Activated CD4-positive, CD25-positive, alpha-beta regulatory T cell treated with anti-CD3 and anti-CD28 coated beads, Interleukin-2, amount 50 U/mL, for 72 hours (primary cell): ENCODE measurements around the gene ATP5IF1.

Source experiments
- DNase-seq: peaks from one replicate; pipeline ENCODE4 v3.0.0; 2021

Gene ATP5IF1

DNA sequence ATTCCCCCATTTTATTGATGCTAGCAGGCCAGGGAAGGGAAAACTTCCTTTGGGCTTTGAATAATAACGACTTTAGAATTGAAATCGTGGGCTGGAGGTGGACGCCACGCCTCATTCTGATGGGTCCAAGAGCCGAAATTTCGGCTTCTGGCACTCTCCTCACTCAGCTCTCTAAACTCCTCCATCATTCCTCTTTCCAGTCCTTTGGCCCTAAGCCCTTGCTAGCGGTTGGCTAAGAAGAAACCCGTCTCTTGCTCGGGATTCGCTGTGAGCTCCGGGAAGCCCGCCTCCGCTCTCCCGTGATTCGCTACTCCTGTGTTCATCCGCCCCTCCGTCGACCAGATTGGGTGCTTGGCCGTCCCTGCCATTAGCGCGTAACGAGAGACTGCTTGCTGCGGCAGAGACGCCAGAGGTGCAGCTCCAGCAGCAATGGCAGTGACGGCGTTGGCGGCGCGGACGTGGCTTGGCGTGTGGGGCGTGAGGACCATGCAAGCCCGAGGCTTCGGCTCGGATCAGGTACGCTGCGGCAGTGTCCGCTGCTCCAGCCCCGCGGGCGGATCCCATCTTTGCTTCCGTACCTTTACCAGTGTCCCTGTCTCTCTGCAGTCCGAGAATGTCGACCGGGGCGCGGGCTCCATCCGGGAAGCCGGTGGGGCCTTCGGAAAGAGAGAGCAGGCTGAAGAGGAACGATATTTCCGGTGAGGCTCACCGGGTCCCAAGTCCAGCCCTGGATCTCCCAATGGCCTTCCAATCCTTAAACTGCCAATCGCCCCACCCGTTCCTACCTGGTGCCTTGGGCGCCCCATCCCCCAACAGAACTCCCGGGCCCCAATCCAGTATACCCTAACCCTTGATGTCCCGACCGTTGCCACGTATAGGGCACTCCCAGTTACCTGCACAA, at the start of gene ATP5IF1:
Gene ATP5IF1 (plus strand): TSS at position 370 of the 901 bp plus-strand sequence. CDS start 60 bp downstream, at position 430.
- peak; percentile 91 for DNase-seq

DNA sequence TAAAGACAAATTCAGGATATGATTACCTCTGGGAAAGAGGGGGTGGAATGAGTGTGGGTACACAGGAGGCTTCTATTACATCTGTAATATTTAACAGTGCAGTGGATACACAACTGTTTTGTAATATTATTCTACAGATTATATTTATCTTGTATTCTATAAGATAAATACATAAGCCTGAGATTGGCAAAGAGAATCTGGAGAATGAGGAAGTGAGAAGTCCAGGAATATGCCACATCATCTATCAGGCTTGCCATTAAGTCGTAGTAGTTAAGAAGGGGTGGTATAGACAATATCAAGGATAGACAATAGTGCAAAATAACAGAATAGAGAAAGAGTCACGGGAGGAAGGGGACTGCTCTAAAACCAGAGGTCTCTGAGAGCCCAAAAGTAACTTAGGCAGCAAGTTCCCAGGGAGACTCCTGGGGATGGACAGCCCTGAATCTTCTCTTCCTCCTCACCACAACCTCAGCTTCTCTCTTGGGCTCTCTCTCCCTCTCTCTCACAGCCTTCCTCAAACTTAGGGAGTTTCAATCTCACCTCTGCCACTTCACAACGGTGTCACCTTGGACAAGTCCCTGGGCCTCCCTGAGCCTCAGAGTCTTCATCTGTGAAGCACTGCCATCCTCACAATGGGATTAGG, 45.5 kb upstream of the ATP5IF1 start:
- DNase-seq: no peak

DNA sequence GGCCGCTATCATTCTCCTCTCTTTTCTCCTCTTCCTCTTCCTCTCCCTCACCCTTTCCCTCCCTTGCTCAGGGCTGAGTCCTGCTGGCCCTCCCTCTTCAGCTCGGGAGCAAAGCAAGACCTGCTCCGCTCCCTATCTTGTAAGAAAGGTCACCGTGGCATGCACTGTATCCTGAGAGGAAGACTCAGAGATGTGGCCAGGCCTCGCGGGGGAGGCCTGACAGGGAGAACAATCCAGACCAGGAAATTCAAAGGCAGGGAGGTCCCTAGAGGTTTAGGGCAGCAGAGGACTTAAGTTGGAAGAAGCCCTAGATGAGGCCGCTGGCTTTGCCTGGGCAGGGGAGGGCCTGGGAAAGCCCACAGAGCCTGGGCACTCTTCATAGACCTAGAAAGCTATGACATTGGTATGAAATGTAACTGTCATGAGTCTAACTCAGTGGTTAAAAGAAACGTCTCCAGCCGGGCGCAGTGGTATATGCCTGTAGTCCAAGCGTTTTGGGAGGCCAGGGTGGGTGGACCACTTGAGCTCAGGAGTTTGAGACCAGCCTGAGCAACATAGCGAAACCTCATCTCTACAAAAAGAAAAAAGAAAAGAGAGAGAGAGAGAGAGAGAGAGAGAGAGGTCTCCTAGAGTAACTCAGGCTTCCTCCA, 44.8 kb upstream of the ATP5IF1 start:
- no peak for DNase-seq

DNA sequence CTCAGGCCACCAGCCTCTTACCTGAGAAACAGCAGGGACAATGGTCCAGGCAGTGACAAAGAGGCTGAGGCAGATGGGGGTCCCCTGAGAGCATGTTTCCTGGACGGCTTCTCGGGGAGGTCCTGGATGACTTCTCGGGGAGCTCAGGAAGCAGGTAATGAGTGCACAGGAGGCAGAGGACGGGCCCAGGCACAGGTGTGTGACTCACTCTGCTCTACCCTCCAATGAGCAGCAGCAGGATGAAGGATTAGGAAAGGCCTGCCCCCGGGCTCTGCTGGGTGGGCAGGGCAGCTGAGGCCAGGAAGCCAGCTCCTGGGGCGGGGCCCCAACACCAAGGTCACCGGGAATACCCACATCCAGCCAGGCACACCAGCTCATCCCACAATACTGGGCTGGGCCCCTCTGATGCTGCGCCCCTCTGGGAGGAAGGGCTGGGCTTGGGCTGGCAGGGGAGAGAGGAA, 42.2 kb upstream of the ATP5IF1 start:
- DNase-seq: no peak

DNA sequence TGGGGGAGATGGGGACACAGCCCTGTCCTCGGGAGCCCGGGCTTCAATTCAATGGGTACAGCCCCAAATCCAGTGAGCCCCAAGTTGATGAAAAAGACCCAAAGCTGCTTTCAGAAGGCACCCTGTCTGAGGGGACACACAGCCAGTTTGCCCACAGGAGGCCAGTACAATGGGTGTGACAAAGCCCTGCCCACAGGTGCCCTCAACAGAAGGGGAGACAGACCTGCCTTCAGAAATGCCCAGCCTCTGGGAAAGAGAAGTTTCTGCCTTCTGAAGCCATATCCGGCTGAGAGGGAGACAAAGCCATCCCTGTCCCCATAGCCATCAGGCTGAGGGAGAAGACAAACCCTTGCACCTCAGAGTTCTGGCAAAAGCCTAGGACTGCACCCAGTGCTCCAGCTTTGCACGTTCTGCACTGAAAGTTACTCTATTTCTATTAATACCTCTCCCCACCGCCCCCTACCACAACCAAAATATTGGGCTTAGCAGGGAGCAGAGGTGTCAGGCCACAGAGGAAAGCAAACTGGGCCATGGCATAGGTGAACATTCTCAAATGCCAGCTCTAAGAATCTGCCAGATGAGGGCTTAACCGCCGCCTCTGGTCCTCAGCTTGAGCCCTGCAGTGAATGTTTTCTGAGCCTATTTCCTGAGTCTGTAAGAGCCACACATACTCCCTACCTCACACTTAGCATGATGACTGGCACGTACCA, 41.4 kb upstream of the ATP5IF1 start:
- no peak for DNase-seq

DNA sequence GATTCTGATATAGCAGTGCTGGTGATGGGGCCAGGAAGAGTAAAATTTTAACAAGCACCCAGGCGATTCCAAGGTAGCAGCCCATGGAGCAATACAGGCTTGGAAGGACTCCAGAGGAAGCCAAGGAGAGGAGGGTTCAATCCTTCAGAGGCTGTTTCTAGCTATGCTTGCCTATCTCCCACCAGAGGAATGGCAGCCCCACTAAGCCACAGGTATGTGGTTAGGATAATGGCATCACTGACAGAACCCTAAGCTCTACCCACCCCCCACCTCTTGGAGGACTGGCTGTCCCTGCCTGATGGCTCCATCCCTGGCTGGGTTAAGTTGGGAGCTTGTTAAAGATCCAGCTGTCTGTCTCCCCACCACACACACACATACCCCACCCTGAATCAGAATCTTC, 40.1 kb upstream of the ATP5IF1 start:
- no peak for DNase-seq

DNA sequence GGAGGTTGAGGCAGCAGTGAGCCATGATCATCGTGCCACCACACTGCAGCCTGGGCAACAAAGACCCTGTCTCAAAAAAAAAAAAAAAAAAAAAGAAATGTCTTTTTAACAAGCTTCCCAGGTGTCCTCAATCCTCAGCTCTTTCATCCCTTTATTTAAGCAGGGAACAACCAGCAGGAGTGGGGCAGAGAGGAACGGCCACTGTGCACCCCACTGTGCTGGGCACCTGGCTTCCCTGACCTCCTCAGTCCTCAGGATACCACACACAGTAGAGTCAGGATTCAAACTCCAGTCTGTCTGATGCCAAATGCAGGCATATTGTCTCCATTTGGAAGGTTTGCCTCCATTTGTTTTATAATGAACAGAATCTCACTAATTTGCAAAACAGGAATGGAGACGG, 39.6 kb upstream of the ATP5IF1 start:
- no peak for DNase-seq

DNA sequence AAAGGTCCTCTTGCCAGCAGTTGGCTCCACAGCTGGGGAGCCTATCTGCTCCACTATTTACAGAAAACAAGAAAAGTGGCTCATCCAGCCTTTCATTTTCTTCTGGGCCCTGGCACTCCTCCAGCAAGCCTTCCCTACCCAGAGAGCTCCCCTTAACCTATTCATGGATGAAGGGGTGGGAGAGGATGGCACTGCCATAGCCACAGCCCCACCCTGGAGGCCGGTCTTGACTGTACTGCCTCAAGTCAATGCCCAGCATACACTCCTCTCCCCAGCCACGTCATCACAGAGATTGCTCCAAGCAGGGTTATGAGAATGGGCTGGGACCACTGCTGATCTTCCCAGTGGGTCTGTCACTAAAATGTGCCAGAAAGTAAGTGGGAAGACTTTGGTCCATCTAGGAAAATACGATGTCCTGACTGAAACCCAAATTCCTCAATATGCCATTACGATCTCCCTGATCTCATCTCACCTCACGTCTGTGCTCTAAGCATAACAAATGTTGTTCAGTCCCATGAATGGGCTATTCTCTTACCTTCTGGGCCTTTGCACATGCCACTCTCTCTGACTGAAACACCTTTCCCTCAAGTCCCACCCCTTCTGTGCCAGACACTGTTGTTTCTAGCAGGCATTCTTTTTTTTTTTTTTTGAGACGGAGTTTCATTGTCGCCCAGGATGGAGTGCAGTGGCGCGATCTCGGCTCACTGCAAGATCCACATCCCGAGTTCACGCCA, 38.1 kb upstream of the ATP5IF1 start:
- DNase-seq: no peak

DNA sequence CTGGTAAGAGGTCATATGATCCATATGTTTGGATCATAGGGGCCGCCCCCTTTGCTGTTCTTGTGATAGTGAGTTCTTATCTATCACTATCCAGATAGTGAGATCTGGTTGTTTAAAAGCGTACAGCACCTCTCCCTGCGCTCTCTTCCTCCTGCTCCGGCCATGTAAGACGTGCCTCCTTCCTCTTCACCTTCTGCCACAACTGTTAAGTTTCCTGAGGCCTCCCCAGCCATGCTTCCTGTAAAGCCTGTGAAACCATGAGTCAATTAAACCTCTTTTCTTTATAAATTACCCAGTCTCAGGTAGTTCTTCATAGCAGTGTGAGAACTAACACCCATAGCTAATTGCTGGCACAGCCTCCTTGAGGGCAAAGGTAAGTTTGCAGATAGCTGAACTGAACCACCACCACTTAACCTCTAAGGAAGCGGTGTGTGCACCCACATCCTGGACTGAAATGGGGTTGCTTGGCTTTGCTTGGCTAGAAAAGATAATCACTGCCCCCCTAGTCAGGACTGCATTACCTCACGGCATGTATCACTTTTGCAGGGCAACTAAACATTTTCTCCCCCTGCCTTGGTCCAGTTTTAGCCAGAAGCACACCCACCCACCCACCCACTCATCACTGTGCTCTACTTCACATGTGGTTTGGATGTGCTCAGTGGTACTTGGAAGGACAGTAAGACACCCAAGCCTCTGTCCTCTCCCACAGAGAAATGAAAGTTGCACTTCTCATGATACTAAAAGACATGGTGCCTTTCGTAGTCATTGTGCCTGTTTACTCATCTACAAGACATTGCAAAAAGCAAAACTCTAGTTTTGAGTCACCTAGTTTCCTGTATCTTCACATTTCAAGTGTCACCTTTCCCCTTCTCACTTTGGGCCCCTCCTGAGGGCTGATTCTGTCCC, 36.3 kb upstream of the ATP5IF1 start:
- peak; percentile 64 for DNase-seq

DNA sequence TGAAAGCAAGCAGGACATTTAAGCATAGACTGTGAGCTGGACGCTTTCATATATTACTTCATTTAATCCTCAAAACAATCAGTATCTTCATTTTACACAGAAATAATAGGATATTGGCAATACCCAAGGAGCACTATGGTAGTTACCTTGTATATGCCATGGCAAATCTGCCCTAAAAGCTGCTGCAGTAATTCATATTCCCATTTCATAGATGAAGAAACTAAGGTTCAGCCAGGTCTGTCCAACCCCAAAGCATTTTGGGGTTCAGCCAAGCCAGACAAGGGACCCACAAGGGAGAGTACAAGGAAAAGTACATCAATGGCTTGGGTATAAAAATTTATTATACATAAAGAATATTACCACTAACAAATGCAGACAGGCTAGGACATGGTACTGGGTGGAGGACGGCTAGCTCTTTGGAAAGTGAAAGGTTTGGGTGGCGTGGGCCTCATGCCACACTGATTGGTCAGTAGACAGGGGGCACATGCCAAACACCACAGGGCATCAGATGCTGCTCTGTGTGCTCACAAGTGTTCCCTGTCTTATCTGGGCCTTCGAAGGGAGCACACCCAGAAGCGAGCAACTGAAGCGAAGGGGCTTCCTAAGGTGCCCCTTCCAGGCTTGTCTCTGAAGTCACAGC, 35.6 kb upstream of the ATP5IF1 start:
- DNase-seq: no peak

DNA sequence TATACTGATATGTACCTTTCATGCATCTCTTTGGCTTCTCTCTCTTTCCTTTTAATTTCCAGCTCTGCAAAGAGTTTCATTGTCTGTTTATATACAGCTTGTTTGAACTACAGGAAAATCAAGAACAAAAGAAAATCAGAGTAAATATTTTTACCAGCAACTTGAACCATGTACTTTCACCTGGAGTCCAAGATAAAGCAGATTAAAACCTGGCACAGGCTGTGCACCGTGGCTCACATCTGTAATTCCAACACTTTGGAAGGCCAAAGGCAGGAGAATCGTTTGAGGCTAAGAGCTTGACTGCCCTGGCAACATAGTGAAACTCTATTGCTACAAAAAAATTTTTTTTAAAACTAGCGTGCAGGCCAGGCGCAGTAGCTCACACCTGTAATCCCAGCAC, 30.7 kb upstream of the ATP5IF1 start:
- DNase-seq: no peak

DNA sequence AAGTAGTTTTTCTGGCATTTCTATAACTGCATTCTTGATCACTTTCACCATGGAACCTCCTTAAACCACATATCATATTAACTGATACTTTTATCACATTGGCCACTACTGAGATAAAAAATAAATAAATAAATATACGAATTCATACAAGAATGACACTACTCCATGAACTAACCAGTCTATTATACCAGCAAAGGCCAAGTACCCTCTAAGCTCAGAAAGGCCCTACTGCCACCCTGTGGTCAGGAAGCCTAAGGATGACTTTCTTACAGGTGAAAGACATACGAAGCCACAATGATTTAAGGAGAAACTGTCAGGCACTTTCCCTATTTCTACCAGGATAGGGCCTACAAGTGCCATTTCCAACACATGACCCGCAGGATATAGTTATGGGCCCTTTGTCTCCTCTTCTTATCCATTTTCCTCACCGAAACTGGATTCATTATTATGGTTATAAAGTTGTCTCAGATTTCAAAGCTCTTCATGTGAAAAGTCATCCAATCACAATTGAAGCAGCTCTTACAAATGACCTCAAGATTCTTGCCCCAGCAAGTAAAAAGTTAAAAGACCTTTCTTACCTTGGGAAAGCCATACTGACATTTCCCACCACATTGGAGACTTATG, 27.0 kb upstream of the ATP5IF1 start:
- no peak for DNase-seq

DNA sequence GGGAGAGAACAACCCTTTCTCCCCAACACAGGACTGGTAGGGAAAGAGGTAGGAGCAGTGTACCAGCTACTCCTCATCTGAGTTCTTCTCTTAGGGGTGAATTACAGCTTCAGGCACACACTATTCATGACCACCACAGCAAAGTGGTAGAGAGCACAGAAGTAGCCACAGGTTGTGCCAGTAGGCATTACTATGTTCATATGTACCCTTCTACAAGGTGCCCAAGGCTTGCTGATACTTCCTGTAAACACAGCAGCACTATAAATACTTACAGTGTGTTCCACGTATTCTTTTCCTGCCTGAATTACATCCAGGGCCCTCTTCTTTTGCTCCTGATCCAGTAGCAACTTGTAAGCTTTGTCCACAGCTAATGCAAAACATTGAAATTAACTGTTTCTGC, 26.2 kb upstream of the ATP5IF1 start:
- DNase-seq: no peak

DNA sequence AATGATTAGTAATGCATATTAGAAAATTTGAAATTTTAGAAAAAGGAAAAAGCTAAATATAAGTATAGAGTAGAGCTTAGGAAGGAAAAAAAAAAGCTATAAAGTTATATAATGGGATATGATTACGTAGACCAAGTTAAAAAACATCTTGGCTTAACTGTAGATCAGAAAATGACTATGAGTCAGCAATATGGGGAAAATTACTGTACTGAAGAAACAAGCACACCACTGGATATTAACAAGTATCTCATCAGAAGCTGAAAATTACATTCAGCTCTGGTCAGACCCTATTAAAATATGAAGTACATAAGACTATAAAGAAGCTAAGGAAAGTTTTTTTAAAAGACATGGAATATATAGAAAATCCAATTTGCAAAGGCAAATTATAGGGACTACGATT, 22.6 kb upstream of the ATP5IF1 start:
- no peak for DNase-seq

DNA sequence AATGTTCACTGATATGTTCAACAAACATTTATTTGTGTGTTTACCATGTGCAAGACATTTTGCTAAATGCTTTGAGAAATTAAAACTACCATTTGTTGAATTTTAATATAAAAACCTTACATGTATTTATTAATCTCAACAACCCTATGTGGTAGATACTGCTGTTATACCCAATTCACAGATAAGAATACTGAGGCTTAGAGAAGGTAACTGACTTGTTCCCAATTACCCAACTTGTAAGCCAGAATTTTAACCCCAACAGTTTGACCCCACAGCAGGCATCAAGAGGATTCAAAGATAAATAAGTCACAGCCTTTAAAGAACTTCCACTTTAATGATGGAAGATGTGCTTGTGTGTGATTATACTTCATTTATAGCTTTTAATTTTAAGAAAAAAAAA, 6.8 kb upstream of the ATP5IF1 start:
- no peak for DNase-seq

DNA sequence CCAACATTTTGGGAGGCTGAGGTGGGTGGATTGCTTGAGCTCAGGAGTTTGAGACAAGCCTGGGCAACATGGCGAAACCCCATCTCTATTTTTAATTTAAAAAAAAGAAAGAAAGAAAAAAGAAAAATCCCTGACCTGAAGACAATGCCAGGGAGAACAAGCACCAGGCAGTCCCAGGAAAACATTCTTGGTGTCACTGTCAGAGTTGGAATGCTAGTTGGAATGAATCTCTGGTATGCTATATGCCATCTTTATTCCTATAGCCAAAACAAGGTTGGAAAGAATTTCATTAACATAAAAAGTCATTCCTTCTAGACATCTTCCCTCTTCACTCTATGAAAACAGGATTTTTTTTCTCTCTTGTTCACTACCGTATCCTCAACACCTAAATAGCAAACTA, 5.9 kb upstream of the ATP5IF1 start:
- DNase-seq: no peak

DNA sequence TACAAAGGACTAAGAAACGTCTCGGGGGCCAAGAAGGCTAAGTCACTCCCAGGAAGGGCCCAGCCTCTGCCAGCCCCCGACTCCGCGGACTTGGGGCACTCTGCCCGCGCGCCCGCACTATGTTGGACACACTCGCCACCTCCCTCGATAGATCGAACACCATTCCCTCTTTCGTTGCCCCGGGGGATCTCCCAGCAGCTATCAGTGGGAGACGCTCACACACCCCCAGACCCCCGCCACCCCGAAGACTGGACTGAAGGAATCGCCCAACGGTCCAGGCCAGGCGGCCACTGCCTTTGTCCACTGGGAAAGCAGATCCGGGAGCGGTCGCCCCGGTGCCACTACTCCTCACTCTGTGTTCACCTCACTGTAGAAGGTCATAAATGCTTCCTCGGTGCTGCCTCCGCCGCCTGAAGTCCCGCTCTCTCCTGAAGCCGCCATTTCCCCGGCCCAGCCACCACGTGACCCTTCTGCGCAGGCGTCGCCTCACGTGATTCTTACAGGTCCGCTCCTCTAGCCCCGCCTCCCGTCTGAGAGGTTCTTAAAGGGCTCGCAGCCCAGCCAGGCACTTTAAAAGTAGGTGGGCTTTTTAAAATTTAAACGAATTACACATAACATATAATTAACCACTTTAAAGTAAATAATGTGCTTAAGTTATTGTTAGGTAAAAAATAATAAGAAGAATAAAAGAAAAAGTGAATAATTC, 3.2 kb upstream of the ATP5IF1 start, which contains the start of gene DNAJC8:
Gene DNAJC8 (minus strand): TSS at position 472 of the 706 bp plus-strand sequence. CDS start 31 bp downstream, at position 441.
- peak; percentile 95 for DNase-seq

DNA sequence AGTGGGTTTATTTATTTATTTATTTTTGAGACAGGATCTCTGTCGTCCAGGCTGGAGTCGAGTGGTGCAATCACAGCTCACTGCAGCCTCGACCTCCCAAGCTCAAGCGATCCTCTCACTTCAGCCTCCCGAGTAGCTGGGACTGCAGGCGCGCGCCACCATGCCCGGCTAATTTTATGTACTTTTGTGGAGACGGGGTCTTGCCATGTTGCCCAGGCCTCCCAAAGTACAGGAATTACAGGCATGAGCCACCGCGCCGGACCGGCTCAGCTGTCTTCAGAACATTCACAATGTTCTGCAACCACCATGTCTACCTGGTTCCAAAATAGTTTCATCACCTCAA, 2.7 kb upstream of the ATP5IF1 start:
- DNase-seq: no peak

DNA sequence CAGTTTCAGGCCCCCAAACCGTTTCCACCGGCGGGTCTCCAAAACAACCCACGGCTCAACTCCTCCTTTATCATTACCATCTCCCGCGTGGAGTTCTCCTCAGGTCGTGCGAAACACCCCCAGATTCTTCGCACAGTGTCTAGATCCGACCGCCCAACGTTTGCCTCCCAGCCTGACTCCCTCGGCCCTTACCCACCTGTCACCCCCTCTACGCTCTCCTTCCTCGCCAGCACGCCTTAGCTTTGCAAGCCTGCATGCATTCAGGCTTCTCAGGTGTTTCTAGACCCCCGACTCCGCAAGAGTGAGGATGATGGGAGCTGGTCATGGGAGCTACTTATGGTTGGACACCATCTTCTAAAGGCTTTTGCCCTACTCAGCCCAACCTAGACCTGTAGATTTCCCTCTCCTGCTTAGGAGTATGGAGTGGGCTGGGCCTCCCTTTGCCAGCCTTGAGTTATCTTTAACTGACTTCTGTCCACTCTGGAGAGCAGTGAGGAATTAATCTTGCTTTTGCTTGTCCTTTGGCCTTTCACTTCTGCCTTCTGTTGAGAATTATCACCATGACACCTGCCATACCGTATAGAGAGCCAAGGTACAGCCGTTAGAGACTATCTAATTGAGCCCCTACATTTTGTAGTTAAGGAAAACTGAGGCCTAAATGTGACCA, 865 bp downstream of the ATP5IF1 start:
- DNase-seq: no peak
